Peyer's patch (tissue), 4 donors: Measurements from ENCODE around the gene PLCL1. TPM values are rescaled to one million over a fixed set of nuclear protein-coding genes. Genes with fewer than 3 reads are reported as not detected.

Experiments used
- DNase-seq, 3 donors: peaks; one replicate each; pipeline ENCODE4 v3.0.0-alpha.2; 2017 to 2019
- H3K27ac ChIP-seq, 4 donors: fragments of 200-600 bp; sonication (generic); one replicate each; pipeline ENCODE4 v1.5.1; 2016 to 2019
- H3K27me3 ChIP-seq, 2 donors: fragments of 200-600 bp; sonication (generic); one replicate each; pipeline ENCODE4 v1.5.1; 2019
- H3K36me3 ChIP-seq, 3 donors: fragments of 200-600 bp; sonication (generic); one replicate each; pipeline ENCODE4 v1.5.1; 2016 to 2019
- H3K4me1 ChIP-seq, 4 donors: fragments of 200-600 bp; sonication (generic); one replicate each; pipeline ENCODE4 v1.5.1; 2016 to 2019
- H3K4me3 ChIP-seq, 4 donors: fragments of 200-600 bp; sonication (generic); 1 replicate in 3 of 4; 2 replicates in 1 of 4; pipeline ENCODE4 v1.5.1; 2016 to 2019; ENCODE audit warnings: mild to moderate bottlenecking in 1 of 4
- H3K9me3 ChIP-seq, 4 donors: fragments of 200-600 bp; sonication (generic); one replicate each; pipeline ENCODE4 v1.5.1; 2016 to 2019; ENCODE audit warnings: mild to moderate bottlenecking in 1 of 4
- POLR2A ChIP-seq, 2 donors: fragments of 450-650 bp; IDR thresholded peaks; one replicate each; pipeline ENCODE4 v1.5.1; 2017; ENCODE audit warnings: antibody characterized with exemption in 2 of 2, mild to moderate bottlenecking in 2 of 2, moderate library complexity in 2 of 2
- total RNA-seq, 4 donors: library from RNA; depleted of rRNA; stranded (reverse); fragments of >200 nt; gene quantifications; one replicate each; pipeline ENCODE4 v1.1.0, GENCODE V29; 2016
- TF ChIP-seq, protein P1 (sequence below), 6 experiments: fragments of 450-650 bp in 4 of 6; fragments of 200-600 bp in 2 of 6; sonication (generic) in 1 of 6; IDR thresholded peaks; one replicate each; pipeline ENCODE4 v1.5.1; 2017 to 2019; ENCODE audit warnings: antibody characterized with exemption in 6 of 6, mild to moderate bottlenecking in 3 of 6, moderate library complexity in 1 of 6

The PLCL1 gene
- total RNA-seq, 4 donors from 2014 or later = 1.9 to 5.8 (median 2.8) TPM; not detected in 1

DNA sequence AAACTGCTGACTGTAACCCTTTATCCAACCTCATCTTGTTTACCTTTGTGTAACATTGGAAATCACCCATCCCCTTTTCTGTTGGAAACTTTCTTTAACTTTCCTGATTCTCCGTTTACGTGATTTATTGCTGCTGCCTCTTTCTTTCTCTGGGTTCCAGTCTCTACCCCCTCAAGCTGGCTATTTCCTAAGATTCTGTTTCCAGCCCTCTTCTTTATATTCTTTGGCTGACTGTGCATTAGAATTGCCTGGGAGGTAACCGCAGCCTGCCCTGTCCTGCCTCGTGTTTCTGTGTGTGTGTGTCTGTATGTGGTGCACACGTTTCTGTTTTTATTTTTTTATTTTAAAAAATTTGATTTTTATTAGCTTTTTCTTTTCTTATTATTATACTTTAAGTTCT, 229.2 kb downstream of the PLCL1 start:
- no peaks in the 10 kb centered on the region for H3K4me1 ChIP-seq
- no peak overlapping the region for H3K27ac ChIP-seq
- H3K4me3 ChIP-seq = no peak overlapping the region
- no peaks in the 10 kb centered on the region for H3K9me3 ChIP-seq
- no peaks in the 10 kb centered on the region for H3K36me3 ChIP-seq
- no peak for TF ChIP-seq POLR2A (IDR thresholded peaks at IDR 0.05)
- H3K27me3 ChIP-seq = no peaks in the 10 kb centered on the region
- DNase-seq = no peak

DNA sequence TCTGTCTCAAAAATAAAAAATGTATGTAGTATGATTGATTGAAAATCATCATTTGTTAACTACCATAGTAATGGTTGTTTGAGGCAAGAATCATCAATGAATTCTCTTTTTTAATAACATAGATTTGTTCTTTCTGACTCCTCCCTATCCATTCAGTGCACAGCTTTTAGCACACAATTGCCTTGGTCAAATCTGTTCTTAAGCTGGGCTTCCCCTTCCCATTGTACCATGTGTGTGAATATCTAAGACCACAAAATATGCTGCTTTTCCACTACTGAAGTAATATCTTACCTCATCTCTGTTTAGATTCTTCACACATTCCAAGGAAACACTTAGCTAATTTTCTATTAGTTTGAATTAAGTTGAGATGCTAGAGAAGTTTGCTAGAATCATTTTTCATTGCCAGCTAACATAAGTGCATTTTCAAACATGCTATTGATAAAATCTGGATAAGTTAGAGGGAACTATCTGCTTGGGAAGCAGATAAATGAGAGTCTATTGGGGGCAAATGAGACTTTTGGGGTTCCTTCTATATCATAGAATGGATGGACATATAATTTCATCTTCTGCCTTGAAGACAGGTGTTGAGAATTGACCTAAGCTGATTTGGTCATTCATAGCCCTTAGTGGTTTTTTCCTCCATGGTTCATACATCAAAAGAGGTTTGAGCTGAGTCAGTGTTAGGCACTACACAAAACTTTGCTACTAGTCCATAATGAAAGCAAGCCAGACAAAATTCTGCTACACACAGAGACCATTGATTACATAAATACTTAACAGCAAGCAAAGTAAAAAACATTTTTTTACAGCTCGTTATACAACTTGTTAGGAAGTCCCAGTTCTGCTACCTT, 231.9 kb downstream of the PLCL1 start:
- Histone ChIP-seq H3K27ac (no peak overlapping the region), H3K4me1 (no peaks in the 10 kb centered on the region), H3K36me3 (no peaks in the 10 kb centered on the region), H3K27me3 (no peaks in the 10 kb centered on the region), H3K4me3 (no peak overlapping the region), H3K9me3 (no peaks in the 10 kb centered on the region)
- TF ChIP-seq POLR2A (IDR thresholded peaks at IDR 0.05) = no peak
- TF ChIP-seq, protein P1, sequence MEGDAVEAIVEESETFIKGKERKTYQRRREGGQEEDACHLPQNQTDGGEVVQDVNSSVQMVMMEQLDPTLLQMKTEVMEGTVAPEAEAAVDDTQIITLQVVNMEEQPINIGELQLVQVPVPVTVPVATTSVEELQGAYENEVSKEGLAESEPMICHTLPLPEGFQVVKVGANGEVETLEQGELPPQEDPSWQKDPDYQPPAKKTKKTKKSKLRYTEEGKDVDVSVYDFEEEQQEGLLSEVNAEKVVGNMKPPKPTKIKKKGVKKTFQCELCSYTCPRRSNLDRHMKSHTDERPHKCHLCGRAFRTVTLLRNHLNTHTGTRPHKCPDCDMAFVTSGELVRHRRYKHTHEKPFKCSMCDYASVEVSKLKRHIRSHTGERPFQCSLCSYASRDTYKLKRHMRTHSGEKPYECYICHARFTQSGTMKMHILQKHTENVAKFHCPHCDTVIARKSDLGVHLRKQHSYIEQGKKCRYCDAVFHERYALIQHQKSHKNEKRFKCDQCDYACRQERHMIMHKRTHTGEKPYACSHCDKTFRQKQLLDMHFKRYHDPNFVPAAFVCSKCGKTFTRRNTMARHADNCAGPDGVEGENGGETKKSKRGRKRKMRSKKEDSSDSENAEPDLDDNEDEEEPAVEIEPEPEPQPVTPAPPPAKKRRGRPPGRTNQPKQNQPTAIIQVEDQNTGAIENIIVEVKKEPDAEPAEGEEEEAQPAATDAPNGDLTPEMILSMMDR (IDR thresholded peaks at IDR 0.05) = no peak
- no peak for DNase-seq

DNA sequence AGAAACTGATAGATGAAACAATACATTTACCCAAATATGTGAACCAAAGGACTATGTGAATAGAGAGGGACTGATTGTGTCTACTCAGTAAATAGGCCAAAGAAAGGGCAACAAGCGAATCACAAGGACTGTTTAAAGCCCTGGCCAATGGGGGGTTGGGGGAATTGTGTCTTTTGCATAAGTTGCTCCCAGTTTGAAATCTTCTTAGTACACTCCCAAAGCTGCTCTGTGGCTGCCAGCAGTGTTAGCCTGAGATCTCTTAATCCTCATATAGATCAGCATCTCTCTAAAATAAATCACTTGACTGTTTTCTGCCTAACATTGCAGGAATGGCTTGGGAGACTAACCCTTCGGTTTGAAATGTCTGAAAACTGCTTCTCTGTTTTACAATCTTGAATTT, 236.4 kb downstream of the PLCL1 start:
- no peak overlapping the region for H3K4me3 ChIP-seq
- no peak for DNase-seq
- TF ChIP-seq, protein P1 (IDR thresholded peaks at IDR 0.05) = no peak
- no peak for TF ChIP-seq POLR2A (IDR thresholded peaks at IDR 0.05)

DNA sequence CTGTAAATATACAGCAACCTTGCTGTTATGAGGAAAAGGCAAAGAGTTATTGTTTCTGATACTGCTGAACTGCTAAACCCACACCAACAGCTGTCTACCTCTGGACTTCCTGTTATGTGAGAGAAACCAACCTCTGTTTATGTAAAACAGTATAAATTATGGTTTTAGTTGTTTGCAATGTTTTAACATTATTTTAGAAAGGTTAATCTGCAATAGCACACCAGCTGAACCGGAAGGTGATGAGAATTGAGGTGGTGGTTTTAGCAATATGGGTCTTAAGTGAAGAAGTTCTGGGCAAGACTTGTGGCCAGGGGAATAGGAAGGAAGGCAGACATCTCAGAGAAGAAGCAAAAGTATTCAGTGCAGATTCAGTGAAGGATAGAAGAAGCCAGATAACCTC, 237.8 kb downstream of the PLCL1 start:
- no peaks in the 10 kb centered on the region for H3K27me3 ChIP-seq
- no peaks in the 10 kb centered on the region for H3K9me3 ChIP-seq
- no peaks in the 10 kb centered on the region for H3K4me1 ChIP-seq
- no peak overlapping the region for H3K4me3 ChIP-seq
- TF ChIP-seq, protein P1 (IDR thresholded peaks at IDR 0.05) = no peak
- TF ChIP-seq POLR2A (IDR thresholded peaks at IDR 0.05) = no peak
- H3K27ac ChIP-seq = no peak overlapping the region
- no peak for DNase-seq
- H3K36me3 ChIP-seq = no peaks in the 10 kb centered on the region

More for the DNA sequence above, 236.4 kb downstream of the PLCL1 start:
- Histone ChIP-seq H3K36me3 (no peaks in the 10 kb centered on the region), H3K27me3 (no peaks in the 10 kb centered on the region), H3K27ac (no peak overlapping the region), H3K9me3 (no peaks in the 10 kb centered on the region), H3K4me1 (no peaks in the 10 kb centered on the region)

DNA sequence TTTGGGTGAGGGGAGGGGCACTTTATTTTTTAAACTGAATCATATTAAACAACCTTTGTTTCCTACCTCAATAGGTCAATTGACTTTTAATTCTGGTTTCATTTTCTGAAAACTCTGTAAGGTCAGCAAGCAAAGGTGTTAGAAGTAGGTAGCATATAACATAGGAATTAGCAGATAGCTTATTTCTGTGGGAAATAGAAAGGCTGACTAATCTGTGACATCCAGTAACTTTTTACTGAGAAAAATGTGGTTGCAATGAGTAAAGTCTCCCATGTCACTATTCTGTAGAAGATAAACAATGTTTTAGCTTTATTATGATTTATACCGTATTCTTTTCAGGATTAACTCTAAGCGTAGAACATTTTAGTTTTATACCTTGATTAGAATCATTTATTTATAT, 240.4 kb downstream of the PLCL1 start:
- no peak overlapping the region for H3K27ac ChIP-seq
- no peaks in the 10 kb centered on the region for H3K36me3 ChIP-seq
- no peak overlapping the region for H3K4me3 ChIP-seq
- H3K9me3 ChIP-seq = no peaks in the 10 kb centered on the region
- no peaks in the 10 kb centered on the region for H3K27me3 ChIP-seq
- TF ChIP-seq POLR2A (IDR thresholded peaks at IDR 0.05) = no peak
- TF ChIP-seq, protein P1 (IDR thresholded peaks at IDR 0.05) = no peak
- H3K4me1 ChIP-seq = no peaks in the 10 kb centered on the region
- DNase-seq = no peak

DNA sequence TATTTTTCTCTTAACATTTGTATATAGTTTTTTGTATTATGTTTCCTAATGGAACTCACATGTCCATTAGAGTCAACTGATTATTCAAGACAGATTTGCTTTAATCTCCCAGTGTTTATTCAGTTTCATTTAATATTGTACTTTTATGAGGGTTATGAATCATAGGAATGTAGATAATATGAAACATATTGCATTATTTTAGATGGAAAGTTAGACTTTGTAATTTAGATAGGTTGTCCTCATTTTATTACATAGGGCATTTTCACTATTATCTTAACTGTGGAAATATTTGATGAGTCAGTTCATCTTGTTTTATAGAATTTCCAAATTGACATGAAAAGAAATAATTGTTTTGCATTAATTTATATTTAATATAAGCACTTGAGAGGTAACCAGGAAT, 240.8 kb downstream of the PLCL1 start:
- TF ChIP-seq, protein P1 (IDR thresholded peaks at IDR 0.05) = no peak
- no peaks in the 10 kb centered on the region for H3K9me3 ChIP-seq
- no peaks in the 10 kb centered on the region for H3K36me3 ChIP-seq
- DNase-seq = no peak
- no peaks in the 10 kb centered on the region for H3K27me3 ChIP-seq
- no peaks in the 10 kb centered on the region for H3K4me1 ChIP-seq
- H3K4me3 ChIP-seq = no peak overlapping the region
- H3K27ac ChIP-seq = no peak overlapping the region
